PC-3 (cell line): ENCODE data around the gene SDK2. TPM values are rescaled to one million over a fixed set of nuclear protein-coding genes. Genes with fewer than 3 reads are reported as not detected.

Experiments used
- ATAC-seq: fragments of 200-7000 bp; cut with Tn5 transposase; 2 replicates; pipeline ENCODE4 v1.9.1; 2020; ENCODE audit warnings: mild to moderate bottlenecking, moderate library complexity
- BruUV-seq: library from RNA; stranded (reverse); fragments of 400-500 nt; replicated peaks from 2 replicates; lab custom pipeline; 2021; lab: Mats Ljungman, UMichigan
- CTCF ChIA-PET: fragments of 300-600 bp; sonication (Branson Sonifier 250); formaldehyde crosslinking; loops from one replicate; lab custom pipeline; 2022; ENCODE audit warnings: antibody characterized with exemption; lab: Charles Lee
- POLR2A ChIA-PET: fragments of 300-600 bp; sonication (Branson Sonifier 250); formaldehyde crosslinking; loops from one replicate; lab custom pipeline; 2022; ENCODE audit warnings: antibody characterized with exemption; ENCODE audit not compliant: unreplicated experiment; lab: Charles Lee
- DNase-seq: peaks from one replicate; pipeline ENCODE4 v3.0.0-alpha.2; 2015
- H2AFZ ChIP-seq: fragments of 300-600 bp; sonication (generic); 2 replicates; pipeline ENCODE4 v1.6.0; 2016; ENCODE audit warnings: antibody characterized with exemption, low read length
- H3F3A ChIP-seq: fragments of 300-600 bp; sonication (generic); one replicate; pipeline ENCODE4 v1.6.0; 2017; ENCODE audit warnings: antibody characterized with exemption, low read length, control low read depth, mild to moderate bottlenecking; ENCODE audit not compliant: unreplicated experiment
- H3K27ac ChIP-seq: fragments of 300-600 bp; sonication (generic); 2 replicates; pipeline ENCODE4 v1.5.1; 2016; ENCODE audit warnings: mild to moderate bottlenecking, low read length
- H3K27me3 ChIP-seq: fragments of 300-600 bp; sonication (generic); 2 replicates; pipeline ENCODE4 v1.6.1; 2016; ENCODE audit warnings: low read length, mixed read lengths
- H3K36me3 ChIP-seq: fragments of 300-600 bp; sonication (generic); 2 replicates; pipeline ENCODE4 v1.6.1; 2016; ENCODE audit warnings: low read depth, mixed run types, low read length, mixed read lengths
- H3K4me1 ChIP-seq: fragments of 300-600 bp; sonication (generic); 2 replicates; pipeline ENCODE4 v1.5.1; 2016; ENCODE audit warnings: low read length; ENCODE audit not compliant: insufficient read depth
- H3K4me2 ChIP-seq: fragments of 300-600 bp; sonication (generic); 2 replicates; pipeline ENCODE4 v1.6.0; 2016; ENCODE audit warnings: low read length
- H3K4me3 ChIP-seq: fragments of 300-600 bp; sonication (generic); 2 replicates; pipeline ENCODE4 v1.5.1; 2016; ENCODE audit warnings: mild to moderate bottlenecking, low read length, mixed read lengths
- H3K79me2 ChIP-seq: fragments of 300-600 bp; sonication (generic); 2 replicates; pipeline ENCODE4 v1.6.1; 2017; ENCODE audit warnings: low read length, mixed read lengths
- H3K9ac ChIP-seq: fragments of 300-600 bp; sonication (generic); 2 replicates; pipeline ENCODE4 v1.6.0; 2016; ENCODE audit warnings: mild to moderate bottlenecking, low read length
- H3K9me2 ChIP-seq: fragments of 300-600 bp; sonication (generic); replicated peaks from 2 replicates; pipeline ENCODE4 v1.6.1; 2016; ENCODE audit warnings: mixed run types, low read length, mixed read lengths
- H3K9me3 ChIP-seq: fragments of 300-600 bp; sonication (generic); 2 replicates; pipeline ENCODE4 v1.6.1; 2016; ENCODE audit warnings: low read length, mixed read lengths
- H4K20me1 ChIP-seq: fragments of 300-600 bp; sonication (generic); 2 replicates; pipeline ENCODE4 v1.6.1; 2016; ENCODE audit warnings: low read length, mixed read lengths
- EZH2 ChIP-seq: fragments of 300-600 bp; sonication (generic); IDR thresholded peaks from one replicate; pipeline ENCODE4 v1.6.1; 2017; ENCODE audit warnings: antibody characterized with exemption, mild to moderate bottlenecking, low read length; ENCODE audit not compliant: unreplicated experiment
- EZH2phosphoT487 ChIP-seq: fragments of 300-600 bp; sonication (generic); IDR thresholded peaks from 2 replicates; pipeline ENCODE4 v1.6.1; 2018; ENCODE audit warnings: mild to moderate bottlenecking, antibody characterized with exemption, low read length, borderline replicate concordance
- intact Hi-C: fragments of 100-400 bp; cut with micrococcal nuclease; formaldehyde crosslinking; loops from 2 replicates; pipeline ENCODE4 v1.9.0; 2023
- total RNA-seq: library from RNA; depleted of rRNA; stranded (reverse); fragments of >200 nt; gene quantifications from 2 replicates; pipeline ENCODE4 v1.2.3, GENCODE V29; 2014
- TF ChIP-seq, protein P1 (sequence below): fragments of 300-600 bp; sonication (generic); conservative IDR thresholded peaks from 2 replicates; pipeline ENCODE4 v1.5.1; 2017; ENCODE audit warnings: antibody characterized with exemption, low read depth, mild to moderate bottlenecking, low read length

Gene SDK2
- total RNA-seq, 1 experiment from 2014 or later = 0.07 TPM

DNA sequence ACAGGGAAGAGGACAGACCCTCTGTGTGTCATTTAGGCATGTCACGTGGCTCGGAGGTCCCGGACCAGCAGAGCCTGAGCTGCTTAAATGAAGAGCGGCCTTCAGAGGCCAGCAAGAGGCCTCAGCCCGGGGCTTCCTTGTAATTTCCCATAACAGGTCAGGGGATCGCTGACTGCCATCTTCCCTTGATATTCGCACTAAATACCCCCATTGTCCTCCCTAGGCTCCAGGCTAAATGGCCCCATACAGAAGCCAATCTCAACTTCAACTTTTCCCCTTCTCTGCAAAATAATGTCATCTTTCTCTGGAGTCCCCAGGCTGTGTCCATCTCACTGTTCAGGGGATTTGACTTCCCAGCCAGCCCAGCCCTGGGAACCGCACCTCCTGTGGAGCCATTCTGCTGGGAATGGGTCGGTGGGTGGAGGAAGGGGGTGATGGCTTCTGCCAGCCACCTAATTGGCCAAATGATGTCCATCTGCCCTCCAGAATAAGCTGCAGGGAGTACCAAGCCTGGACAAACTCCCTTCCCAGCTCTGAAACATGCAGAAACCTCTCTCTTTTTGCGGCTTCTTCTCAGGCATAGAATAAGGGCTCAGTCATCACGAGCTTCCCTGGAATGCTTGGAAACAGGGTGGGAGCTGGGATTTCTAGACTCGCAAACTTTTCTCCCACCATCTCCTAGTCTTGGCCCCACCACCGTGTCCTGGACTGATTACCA is 129.9 kb downstream of the SDK2 start:
- no peaks in the 10 kb centered on the region for H4K20me1 ChIP-seq

DNA sequence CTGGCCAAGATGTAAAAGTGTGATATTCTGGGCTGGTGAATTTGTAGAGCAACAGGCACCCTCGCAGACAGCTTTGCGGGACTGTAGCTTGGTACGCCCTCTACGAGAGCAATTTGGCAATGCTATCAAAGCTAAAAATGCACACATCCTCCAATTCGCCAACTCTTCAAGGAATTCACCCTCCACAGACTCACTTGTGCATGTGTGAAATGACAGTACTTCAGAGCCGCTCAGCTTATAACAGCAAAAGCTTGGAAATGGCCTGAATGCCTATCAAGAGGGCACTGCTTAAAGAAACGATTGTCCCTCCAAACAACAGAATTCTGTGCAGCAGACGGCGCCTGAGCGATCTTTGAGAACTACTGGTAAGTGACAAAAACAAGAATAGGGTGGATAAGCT is 130.8 kb downstream of the SDK2 start:
- TF ChIP-seq EZH2phosphoT487 = no peak
- no peak for TF ChIP-seq EZH2
- TF ChIP-seq, protein P1, sequence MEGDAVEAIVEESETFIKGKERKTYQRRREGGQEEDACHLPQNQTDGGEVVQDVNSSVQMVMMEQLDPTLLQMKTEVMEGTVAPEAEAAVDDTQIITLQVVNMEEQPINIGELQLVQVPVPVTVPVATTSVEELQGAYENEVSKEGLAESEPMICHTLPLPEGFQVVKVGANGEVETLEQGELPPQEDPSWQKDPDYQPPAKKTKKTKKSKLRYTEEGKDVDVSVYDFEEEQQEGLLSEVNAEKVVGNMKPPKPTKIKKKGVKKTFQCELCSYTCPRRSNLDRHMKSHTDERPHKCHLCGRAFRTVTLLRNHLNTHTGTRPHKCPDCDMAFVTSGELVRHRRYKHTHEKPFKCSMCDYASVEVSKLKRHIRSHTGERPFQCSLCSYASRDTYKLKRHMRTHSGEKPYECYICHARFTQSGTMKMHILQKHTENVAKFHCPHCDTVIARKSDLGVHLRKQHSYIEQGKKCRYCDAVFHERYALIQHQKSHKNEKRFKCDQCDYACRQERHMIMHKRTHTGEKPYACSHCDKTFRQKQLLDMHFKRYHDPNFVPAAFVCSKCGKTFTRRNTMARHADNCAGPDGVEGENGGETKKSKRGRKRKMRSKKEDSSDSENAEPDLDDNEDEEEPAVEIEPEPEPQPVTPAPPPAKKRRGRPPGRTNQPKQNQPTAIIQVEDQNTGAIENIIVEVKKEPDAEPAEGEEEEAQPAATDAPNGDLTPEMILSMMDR = no peak
- H3K4me3 ChIP-seq = no peak overlapping the region
- H3K27me3 ChIP-seq = peaks cover 95% of the 10 kb centered on the region
- CTCF ChIA-PET = no interaction called here
- no peaks in the 10 kb centered on the region for H4K20me1 ChIP-seq
- no peak overlapping the region for H3K9ac ChIP-seq
- H2AFZ ChIP-seq = no peak overlapping the region
- H3K27ac ChIP-seq = no peak overlapping the region
- H3K4me2 ChIP-seq = no peak overlapping the region
- no peaks in the 10 kb centered on the region for H3K4me1 ChIP-seq
- DNase-seq (no peak), ATAC-seq (no peak)
- no peaks in the 10 kb centered on the region for H3F3A ChIP-seq
- H3K9me3 ChIP-seq = no peaks in the 10 kb centered on the region
- no TSS peak for BruUV-seq
- H3K9me2 ChIP-seq = no peaks in the 10 kb centered on the region
- no peaks in the 10 kb centered on the region for H3K79me2 ChIP-seq
- no peaks in the 10 kb centered on the region for H3K36me3 ChIP-seq
- POLR2A ChIA-PET = no interaction called here
- intact Hi-C loops = no loop called here

More for the DNA sequence above, 129.9 kb downstream of the SDK2 start:
- H3K4me3 ChIP-seq = no peak overlapping the region
- no peak overlapping the region for H3K4me2 ChIP-seq
- H3F3A ChIP-seq = no peaks in the 10 kb centered on the region
- H3K79me2 ChIP-seq = no peaks in the 10 kb centered on the region
- ATAC-seq = no peak
- H3K27ac ChIP-seq = no peak overlapping the region
- DNase-seq = no peak
- TF ChIP-seq EZH2phosphoT487 (no peak), EZH2 (no peak)
- TF ChIP-seq, protein P1 = no peak
- BruUV-seq = no TSS peak
- CTCF ChIA-PET = no interaction called here
- no peaks in the 10 kb centered on the region for H3K4me1 ChIP-seq
- POLR2A ChIA-PET = no interaction called here
- H3K9ac ChIP-seq = no peak overlapping the region
- no peaks in the 10 kb centered on the region for H3K9me2 ChIP-seq
- H3K9me3 ChIP-seq = no peaks in the 10 kb centered on the region
- intact Hi-C loops = no loop called here
- H2AFZ ChIP-seq = no peak overlapping the region
- H3K27me3 ChIP-seq = peaks cover 95% of the 10 kb centered on the region
- H3K36me3 ChIP-seq = no peaks in the 10 kb centered on the region

DNA sequence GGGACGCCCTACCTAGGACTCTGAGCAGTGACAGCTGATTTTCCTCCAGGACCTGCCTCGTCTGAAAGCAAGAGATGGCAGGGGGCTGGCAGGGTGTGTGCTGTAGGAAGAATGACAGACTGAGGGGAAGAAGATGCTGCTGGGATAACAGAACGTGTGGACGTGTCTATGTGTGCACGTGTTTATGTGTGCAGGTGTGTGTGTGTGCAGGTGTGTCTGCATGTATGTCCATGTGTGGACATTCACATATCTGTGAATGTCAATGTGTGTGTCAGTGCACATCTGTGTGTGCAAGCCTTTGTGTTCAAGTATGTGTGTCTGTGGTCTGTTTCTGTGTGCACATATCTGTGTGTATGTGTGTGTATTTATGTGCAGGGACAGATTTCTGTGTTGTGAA is 132.5 kb downstream of the SDK2 start:
- ATAC-seq (no peak), DNase-seq (no peak)
- Histone ChIP-seq H3K4me1 (no peaks in the 10 kb centered on the region), H3F3A (no peaks in the 10 kb centered on the region), H3K9me3 (no peaks in the 10 kb centered on the region), H3K36me3 (no peaks in the 10 kb centered on the region), H4K20me1 (no peaks in the 10 kb centered on the region), H3K27me3 (peaks cover 91% of the 10 kb centered on the region), H3K79me2 (no peaks in the 10 kb centered on the region), H3K4me2 (no peak overlapping the region), H3K27ac (no peak overlapping the region), H3K4me3 (no peak overlapping the region), H3K9ac (no peak overlapping the region), H3K9me2 (no peaks in the 10 kb centered on the region), H2AFZ (no peak overlapping the region)
- POLR2A ChIA-PET = no interaction called here
- intact Hi-C loops = no loop called here
- TF ChIP-seq EZH2phosphoT487 = no peak
- TF ChIP-seq EZH2 = no peak
- CTCF ChIA-PET = no interaction called here
- BruUV-seq = no TSS peak
